Measurements from ENCODE around the gene LYZL1.
A peak's percentile ranks its signal among the peaks of the same experiment; 100 is the strongest.
"Not testable (repeated sequence)": the region's sequence is repeated elsewhere in the genome, so short reads cannot be mapped to it uniquely, and the experiment has no call there.

LYZL1 gene

DNA sequence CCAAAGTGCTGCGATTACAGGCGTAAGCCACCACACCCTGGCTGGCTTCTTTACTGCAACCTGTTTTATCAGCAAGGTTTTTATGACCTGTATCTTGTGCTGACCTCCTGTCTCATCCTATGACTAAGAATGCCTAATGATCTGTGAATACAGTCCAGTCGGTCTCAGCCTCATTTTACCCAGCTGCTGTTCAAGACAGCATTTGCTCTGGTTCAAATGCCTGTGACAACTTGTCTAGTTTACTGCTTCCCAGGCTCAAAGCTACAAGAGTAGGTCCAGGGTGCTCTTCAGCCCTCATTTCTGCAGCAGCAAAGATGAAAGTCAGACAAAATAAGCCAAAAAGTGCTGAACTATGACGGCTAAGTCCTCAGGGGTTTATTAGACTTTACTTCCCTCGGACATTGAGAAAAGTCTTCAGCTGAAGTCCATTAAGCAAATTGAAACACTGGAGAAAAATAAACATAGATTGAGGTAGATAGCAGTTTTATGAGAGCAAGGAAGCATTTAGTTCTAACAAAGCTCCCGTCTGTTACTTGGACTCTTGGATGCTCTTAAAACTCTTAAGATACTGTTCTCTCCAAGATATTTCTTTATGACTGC lies 12.5 kb upstream of the LYZL1 start:
- CTCF ChIA-PET: no interaction called here

DNA sequence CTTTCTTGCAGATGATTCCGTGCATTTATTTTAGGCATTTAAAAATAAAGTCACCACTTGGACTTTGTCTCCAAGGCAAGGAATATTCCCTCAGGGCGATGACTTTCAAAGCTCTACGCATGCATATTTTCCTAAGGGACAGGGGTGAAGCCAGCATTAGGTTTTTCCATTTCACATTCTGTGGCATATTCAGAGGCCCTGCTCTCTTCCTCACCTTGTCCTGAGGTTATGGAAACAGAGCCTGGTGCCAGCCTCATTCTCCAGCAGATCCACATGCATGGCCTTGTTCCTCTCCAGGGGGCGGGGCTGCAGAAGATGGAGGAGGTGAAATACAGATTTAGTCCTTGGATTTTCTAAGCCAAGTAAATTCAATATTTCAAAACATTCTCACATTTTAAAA lies 11.6 kb upstream of the LYZL1 start:
- no peak overlapping the region for H3K4me3 Mint-ChIP-seq
- CTCF ChIA-PET: no interaction called here
- DNase-seq: no peak
- H3K4me1 Mint-ChIP-seq: no peaks in the 10 kb centered on the region
- H3K27ac Mint-ChIP-seq: no peak overlapping the region
- no peaks in the 10 kb centered on the region for H3K9me3 Mint-ChIP-seq
- peaks cover 4% of the 10 kb centered on the region for H3K27me3 Mint-ChIP-seq
- H3K36me3 Mint-ChIP-seq: no peaks in the 10 kb centered on the region

More for the DNA sequence above, 12.5 kb upstream of the LYZL1 start:
- Mint-ChIP-seq H3K27ac (no peak overlapping the region), H3K36me3 (no peaks in the 10 kb centered on the region), H3K4me3 (no peak overlapping the region), H3K27me3 (peaks cover 4% of the 10 kb centered on the region), H3K4me1 (no peaks in the 10 kb centered on the region), H3K9me3 (no peaks in the 10 kb centered on the region)
- no peak for DNase-seq

DNA sequence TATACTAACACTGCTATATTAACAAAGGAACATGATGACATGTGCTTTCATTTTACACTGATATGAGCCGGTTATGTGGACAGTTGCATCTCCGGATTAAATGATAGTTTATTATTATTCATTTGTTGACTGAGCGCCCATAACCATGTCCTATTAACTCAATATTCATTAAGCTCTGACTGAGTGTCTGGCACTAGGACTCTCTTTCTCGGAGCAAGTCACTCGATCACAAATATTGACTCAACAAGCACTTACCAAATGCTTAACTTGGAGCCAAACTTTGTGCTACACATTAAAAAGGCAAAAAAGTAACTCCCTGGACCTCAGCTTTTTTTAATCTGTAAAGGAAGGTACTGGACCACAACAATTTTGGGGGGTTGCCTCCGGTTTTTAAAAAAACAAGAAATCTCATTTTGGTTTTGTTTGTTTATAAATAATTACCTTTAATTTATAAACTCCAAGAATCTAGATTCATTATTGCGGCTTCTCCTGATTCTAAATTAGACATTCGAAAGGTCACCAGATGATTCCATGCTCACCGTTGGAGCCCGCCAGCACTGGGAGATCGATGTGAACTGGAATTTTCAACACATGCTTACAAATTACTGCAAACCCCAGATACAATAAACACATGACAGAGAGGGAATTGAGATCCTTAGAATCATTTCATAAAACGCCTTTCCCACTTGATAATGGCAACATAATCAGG lies 8.9 kb upstream of the LYZL1 start:
- Mint-ChIP-seq H3K27ac (no peak overlapping the region), H3K27me3 (peaks cover 4% of the 10 kb centered on the region), H3K4me1 (no peaks in the 10 kb centered on the region), H3K4me3 (no peak overlapping the region), H3K36me3 (no peaks in the 10 kb centered on the region), H3K9me3 (no peaks in the 10 kb centered on the region)
- CTCF ChIA-PET: no interaction called here
- no peak for DNase-seq

DNA sequence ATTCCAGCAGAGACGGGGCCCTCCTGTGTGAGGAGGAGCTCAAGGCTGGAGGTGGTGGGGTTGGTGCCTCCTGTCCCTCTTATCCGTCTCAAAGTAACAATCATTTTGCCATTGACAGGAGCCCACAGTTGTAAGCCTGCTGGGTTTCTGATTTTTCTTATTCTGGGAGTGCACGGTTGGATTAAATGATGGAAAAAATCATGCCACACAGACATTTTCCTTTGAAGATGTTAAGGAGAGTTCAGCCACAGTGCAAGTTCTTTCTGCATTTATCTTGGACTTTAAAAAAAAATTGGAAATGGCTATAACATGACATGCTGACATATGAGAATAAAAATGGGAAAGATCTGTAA lies 8.4 kb upstream of the LYZL1 start:
- Mint-ChIP-seq H3K4me3 (no peak overlapping the region), H3K9me3 (no peaks in the 10 kb centered on the region)

DNA sequence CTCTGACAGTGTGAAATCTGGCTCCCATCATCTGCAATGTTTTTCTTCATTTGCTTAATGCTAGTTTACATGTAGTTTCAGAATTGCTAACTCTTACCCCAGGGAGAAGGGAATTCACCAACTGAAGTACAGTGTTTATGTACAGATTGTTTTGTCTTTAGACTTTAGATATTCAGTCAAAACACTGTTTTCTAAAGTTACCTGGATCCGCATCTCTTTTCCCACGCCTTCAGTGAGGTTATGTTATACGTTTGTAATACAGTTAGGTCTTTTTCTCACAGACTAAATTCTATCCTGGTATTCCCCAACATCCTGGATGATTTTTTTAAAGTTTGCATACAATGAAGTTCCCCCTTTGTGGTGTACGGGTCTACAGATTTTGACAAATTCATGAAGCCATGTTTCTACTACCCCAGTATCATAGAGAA lies 3.2 kb upstream of the LYZL1 start:
- DNase-seq: no peak
- H3K4me3 Mint-ChIP-seq: no peak overlapping the region
- no peaks in the 10 kb centered on the region for H3K4me1 Mint-ChIP-seq
- no peaks in the 10 kb centered on the region for H3K9me3 Mint-ChIP-seq
- no peak overlapping the region for H3K27ac Mint-ChIP-seq
- H3K36me3 Mint-ChIP-seq: no peaks in the 10 kb centered on the region
- CTCF ChIA-PET: no interaction called here
- H3K27me3 Mint-ChIP-seq: peaks cover 4% of the 10 kb centered on the region

More for the DNA sequence above, 8.4 kb upstream of the LYZL1 start:
- Mint-ChIP-seq H3K4me1 (no peaks in the 10 kb centered on the region), H3K27ac (no peak overlapping the region), H3K27me3 (peaks cover 4% of the 10 kb centered on the region), H3K36me3 (no peaks in the 10 kb centered on the region)
- no peak for DNase-seq
- CTCF ChIA-PET: no interaction called here

DNA sequence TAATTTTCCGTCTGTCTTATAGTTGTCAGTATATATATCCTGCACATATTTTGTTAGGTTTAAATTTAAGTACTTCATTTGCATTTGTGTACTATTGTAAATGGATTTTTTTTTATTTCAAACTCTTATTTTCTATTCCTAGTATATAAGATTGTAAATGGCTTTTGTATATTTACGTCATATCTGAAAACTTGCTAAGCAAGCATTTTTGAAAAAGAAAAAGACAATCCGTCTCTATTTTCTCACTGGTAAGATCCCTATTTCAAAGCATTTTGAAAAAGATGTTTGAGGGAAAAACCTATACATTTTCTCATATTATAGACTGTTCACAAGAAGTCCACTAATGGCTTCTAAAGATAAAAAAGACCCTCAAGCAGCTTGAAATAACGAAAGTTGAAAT lies 1.2 kb upstream of the LYZL1 start:
- H3K9me3 Mint-ChIP-seq: no peaks in the 10 kb centered on the region
- DNase-seq: no peak
- no peak overlapping the region for H3K27ac Mint-ChIP-seq
- no peaks in the 10 kb centered on the region for H3K36me3 Mint-ChIP-seq
- CTCF ChIA-PET: no interaction called here
- no peak overlapping the region for H3K4me3 Mint-ChIP-seq
- no peaks in the 10 kb centered on the region for H3K4me1 Mint-ChIP-seq
- peaks cover 4% of the 10 kb centered on the region for H3K27me3 Mint-ChIP-seq

DNA sequence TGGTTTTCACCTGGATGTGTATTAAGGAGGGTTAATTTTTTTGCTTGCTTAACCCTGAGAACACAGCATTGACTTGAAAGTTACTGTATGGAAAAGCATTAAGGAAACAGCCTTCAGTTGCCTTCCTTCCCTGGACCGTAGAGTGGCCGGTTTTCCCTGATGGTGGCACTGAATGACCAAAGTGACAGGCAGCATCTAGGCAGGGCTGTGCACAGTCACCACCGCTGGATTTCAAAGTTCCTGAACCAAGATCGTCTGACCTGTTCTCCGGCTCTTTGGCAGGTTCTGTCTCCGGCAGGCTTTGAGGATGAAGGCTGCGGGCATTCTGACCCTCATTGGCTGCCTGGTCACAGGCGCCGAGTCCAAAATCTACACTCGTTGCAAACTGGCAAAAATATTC lies 2.7 kb downstream of the LYZL1 start:
- H3K9me3 Mint-ChIP-seq, H3K4me1 Mint-ChIP-seq, DNase-seq, CTCF ChIA-PET, H3K36me3 Mint-ChIP-seq, H3K4me3 Mint-ChIP-seq, H3K27ac Mint-ChIP-seq: not testable (repeated sequence)
- H3K27me3 Mint-ChIP-seq: peaks cover 17% of the 10 kb centered on the region

DNA sequence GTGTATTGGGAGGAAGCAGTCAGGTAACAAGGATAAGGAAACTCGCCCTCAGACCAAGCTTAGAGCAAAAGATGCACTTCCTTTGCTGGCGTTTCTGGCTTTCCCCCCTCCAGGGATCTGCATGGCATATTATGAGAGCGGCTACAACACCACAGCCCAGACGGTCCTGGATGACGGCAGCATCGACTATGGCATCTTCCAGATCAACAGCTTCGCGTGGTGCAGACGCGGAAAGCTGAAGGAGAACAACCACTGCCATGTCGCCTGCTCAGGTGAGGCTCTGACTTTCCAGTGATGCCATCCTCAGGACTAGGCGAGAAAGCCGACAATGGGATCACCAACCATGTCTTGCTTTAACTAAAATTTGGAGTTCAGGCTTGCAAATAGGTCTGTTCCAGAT lies 3.5 kb downstream of the LYZL1 start:
- peaks cover 17% of the 10 kb centered on the region for H3K27me3 Mint-ChIP-seq
- H3K4me3 Mint-ChIP-seq, CTCF ChIA-PET: not testable (repeated sequence)

DNA sequence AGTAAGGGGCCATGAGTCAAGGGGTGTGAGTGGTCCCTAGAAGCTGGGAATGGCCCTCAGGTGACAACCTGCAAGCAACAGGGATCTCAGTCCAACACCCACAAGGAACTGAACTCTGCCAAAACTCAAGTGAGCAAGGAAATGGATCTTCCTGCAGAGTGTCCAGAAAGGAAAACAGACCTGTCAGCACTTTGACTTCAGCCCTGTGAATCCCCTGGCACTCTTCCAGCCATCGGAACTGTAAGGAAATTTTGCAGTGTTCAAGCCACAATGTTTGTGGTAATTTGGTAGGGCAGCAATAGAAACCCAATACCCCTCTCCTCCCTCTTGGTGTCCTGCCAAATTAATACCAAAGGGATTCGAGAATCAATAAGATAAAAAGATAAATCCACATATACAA lies 6.9 kb downstream of the LYZL1 start:
- H3K36me3 Mint-ChIP-seq: no peaks in the 10 kb centered on the region
- H3K27me3 Mint-ChIP-seq: peaks cover 13% of the 10 kb centered on the region
- no peak for DNase-seq
- no peaks in the 10 kb centered on the region for H3K4me1 Mint-ChIP-seq
- CTCF ChIA-PET: no interaction called here
- no peak overlapping the region for H3K4me3 Mint-ChIP-seq
- H3K27ac Mint-ChIP-seq: no peak overlapping the region
- no peaks in the 10 kb centered on the region for H3K9me3 Mint-ChIP-seq

More for the DNA sequence above, 3.5 kb downstream of the LYZL1 start:
- H3K36me3 Mint-ChIP-seq, H3K4me1 Mint-ChIP-seq, DNase-seq, H3K27ac Mint-ChIP-seq, H3K9me3 Mint-ChIP-seq: not testable (repeated sequence)

DNA sequence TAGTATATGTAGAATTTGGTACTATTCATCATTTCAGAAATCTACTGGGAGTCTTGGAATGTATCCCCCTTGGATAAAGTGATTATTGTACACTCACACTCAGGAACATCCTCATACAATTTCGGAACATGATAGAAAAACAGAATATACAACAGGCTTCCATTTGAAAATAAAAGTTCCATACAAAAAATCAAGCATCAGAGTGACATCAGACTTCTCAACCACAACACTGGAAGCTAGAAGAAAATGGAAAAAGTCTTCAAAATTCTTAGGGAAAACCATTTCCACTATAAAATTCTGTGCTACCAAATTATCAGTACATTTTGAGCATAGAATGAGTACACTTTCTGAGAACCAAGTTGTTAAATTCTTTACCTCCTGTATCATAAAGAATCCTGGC lies 8.8 kb downstream of the LYZL1 start:
- H3K36me3 Mint-ChIP-seq: no peaks in the 10 kb centered on the region
- no peaks in the 10 kb centered on the region for H3K4me1 Mint-ChIP-seq
- peaks cover 13% of the 10 kb centered on the region for H3K27me3 Mint-ChIP-seq
- peaks cover 11% of the 10 kb centered on the region for H3K9me3 Mint-ChIP-seq
- DNase-seq: no peak
- no peak overlapping the region for H3K27ac Mint-ChIP-seq
- H3K4me3 Mint-ChIP-seq: no peak overlapping the region
- CTCF ChIA-PET: no interaction called here

DNA sequence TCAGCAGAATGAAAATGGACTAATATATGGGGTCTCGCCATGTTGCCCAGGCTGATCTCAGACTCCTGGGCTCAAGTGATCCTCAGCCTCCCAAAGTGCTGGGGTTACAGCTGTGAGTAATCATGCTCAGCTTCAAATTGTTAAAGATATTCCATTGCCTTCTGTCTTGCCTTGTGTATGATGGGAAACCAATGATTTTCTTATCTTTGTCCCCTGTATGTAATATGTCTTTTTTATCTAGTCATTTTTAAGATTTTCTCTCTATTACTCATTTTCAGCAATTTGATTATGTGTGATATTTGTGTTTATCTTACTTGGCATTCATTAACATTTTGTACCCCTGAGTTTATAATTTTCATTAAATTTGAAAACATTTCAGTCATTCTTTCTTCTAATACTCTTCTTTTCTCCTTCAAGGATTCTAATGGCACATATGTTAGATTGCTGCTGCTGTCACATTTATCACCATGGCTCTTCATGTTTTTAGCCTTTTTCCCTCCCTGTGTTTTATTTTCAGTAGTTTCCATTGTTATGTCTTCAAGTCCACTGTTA lies 12.6 kb downstream of the LYZL1 start:
- CTCF ChIA-PET: no interaction called here
- DNase-seq: no peak
- no peaks in the 10 kb centered on the region for H3K36me3 Mint-ChIP-seq
- peaks cover 5% of the 10 kb centered on the region for H3K27me3 Mint-ChIP-seq
- no peaks in the 10 kb centered on the region for H3K4me1 Mint-ChIP-seq
- H3K4me3 Mint-ChIP-seq: no peak overlapping the region
- no peak overlapping the region for H3K27ac Mint-ChIP-seq
- peaks cover 11% of the 10 kb centered on the region for H3K9me3 Mint-ChIP-seq

DNA sequence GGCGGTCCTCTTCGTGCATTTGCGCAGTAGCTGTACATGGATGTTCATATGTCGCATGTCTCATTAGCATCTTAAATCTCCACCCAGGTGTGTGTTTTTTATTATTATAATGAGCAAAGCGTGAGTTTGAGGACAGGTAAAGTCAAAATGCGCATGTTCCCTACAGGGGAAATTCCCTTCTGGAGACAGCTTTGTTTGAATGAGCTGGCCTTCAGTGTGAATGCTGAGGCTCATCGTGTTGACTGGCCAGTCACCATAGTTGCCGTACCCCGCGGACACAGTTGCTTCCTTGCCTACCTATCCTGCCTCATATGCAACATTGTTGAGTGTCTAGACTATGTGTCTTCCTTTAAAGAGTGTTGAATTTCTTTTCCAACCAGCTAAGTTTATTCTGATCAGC lies 13.6 kb downstream of the LYZL1 start:
- H3K4me1 Mint-ChIP-seq: no peaks in the 10 kb centered on the region
- DNase-seq: no peak
- peaks cover 11% of the 10 kb centered on the region for H3K9me3 Mint-ChIP-seq
- CTCF ChIA-PET: no interaction called here
- H3K4me3 Mint-ChIP-seq: no peak overlapping the region
- H3K36me3 Mint-ChIP-seq: no peaks in the 10 kb centered on the region
- no peak overlapping the region for H3K27ac Mint-ChIP-seq
- H3K27me3 Mint-ChIP-seq: peaks cover 5% of the 10 kb centered on the region

DNA sequence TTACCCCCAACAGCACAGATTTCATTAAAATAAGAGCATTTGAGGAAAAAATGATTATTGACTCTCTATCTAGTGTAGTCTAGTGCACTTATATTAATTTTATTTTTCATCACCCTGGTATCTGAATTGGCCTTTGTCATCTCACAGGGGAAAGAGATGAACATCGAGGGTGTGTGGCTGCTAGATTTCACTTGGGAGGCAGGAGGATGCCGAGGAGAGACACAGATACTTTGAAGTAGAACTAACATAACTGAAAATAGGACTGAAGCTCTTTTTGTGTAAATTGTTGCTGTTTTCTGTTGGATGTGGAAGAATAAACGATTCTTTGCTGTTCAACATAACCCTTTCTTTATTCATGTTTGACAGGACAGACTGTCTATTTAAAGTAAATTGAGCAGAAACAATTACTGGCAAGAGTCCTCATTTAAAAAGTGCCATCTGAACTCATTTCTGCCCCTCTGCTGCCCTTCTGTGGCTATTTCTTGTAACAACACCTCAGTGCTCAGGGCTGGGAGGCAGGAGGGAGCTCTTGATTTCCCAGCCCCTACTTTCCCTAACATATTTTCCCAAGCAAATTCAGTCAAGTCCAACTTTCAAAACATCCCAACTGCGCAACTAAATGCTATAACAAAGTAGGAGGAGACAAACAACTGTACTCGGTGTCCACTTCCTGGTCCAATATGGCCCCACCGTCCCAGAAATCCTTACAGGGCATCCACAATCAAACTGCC lies 15.6 kb downstream of the LYZL1 start:
- Mint-ChIP-seq H3K9me3 (peaks cover 11% of the 10 kb centered on the region), H3K4me3 (no peak overlapping the region), H3K4me1 (no peaks in the 10 kb centered on the region), H3K36me3 (no peaks in the 10 kb centered on the region), H3K27ac (no peak overlapping the region), H3K27me3 (peaks cover 5% of the 10 kb centered on the region)
- DNase-seq: peak; percentile 47
- CTCF ChIA-PET: interaction anchor here (0.9 to 1.7 kb wide), 7 partner anchors 10 to 641 kb away, joined by 3 to 8 read pairs (median 3); no protein-coding TSS in a partner anchor

DNA sequence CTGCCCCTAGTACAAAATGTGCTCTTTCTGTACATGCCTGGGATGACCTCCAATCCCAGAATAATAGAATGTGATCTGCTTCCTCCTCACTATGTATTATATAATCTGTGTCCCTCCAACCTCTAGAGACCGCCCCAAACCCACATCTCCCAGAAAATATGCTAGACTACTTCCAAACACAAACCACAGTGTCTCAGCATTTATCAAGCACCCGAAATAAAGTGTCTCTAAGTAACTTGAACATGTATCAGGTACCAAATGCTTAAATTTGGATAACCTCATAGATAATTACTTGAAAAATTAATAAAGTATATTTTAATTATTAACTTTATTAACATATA lies 16.1 kb downstream of the LYZL1 start:
- DNase-seq: no peak
- CTCF ChIA-PET: interaction anchor here (1.0 to 1.7 kb wide), 6 partner anchors 9 to 641 kb away, joined by 3 to 8 read pairs (median 4); no protein-coding TSS in a partner anchor
- peaks cover 10% of the 10 kb centered on the region for H3K27me3 Mint-ChIP-seq

DNA sequence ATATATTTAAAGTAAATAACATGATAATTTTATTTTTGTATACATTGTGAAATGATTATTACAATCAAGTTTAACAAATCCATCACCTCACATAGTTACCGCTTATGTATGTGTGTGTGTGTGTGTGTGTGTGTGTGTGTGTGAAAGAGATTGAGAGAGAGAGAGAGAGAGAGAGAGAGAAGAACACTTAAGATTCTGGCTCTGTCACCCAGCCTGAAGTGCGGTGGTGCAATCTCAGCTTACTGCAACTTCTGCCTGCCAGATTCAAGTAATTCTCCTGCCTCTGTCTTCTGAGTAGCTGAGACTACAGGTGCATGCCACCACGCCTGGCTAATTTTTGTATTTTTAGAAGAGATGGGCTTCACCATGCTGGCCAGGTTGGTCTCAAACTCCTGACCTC lies 17.8 kb downstream of the LYZL1 start:
- H3K27me3 Mint-ChIP-seq: peaks cover 20% of the 10 kb centered on the region
- no peak overlapping the region for H3K4me3 Mint-ChIP-seq
- CTCF ChIA-PET: no interaction called here
- no peak overlapping the region for H3K27ac Mint-ChIP-seq
- peaks cover 4% of the 10 kb centered on the region for H3K9me3 Mint-ChIP-seq
- no peaks in the 10 kb centered on the region for H3K36me3 Mint-ChIP-seq
- no peak for DNase-seq
- no peaks in the 10 kb centered on the region for H3K4me1 Mint-ChIP-seq

More for the DNA sequence above, 16.1 kb downstream of the LYZL1 start:
- Mint-ChIP-seq H3K4me3 (no peak overlapping the region), H3K4me1 (no peaks in the 10 kb centered on the region), H3K36me3 (no peaks in the 10 kb centered on the region), H3K27ac (no peak overlapping the region), H3K9me3 (peaks cover 11% of the 10 kb centered on the region)

All from activated naive CD4-positive, alpha-beta T cell treated with anti-CD3 and anti-CD28 coated beads, Interleukin-2, amount 10 ng/mL, durations not matched to agents 7 days and 5 days (primary cell).